GM23338 (cell line): ENCODE measurements around the gene STPG4.

Experiments
- CREB1 ChIP-seq: fragments of 250-450 bp; sonication (Bioruptor Pico); IDR thresholded peaks from 2 replicates; pipeline ENCODE4 v1.5.0; 2020; ENCODE audit warnings: low read depth, mild to moderate bottlenecking, moderate library complexity
- CTCF ChIP-seq, 2 experiments: fragments of 200-600 bp in 1 of 2; sonication (generic) in 1 of 2; conservative IDR thresholded peaks; 2 replicates each; pipeline versions ENCODE4 v1.5.1 to v1.6.1; 2016 to 2017; ENCODE audit warnings: antibody characterized with exemption in 2 of 2, low read depth in 2 of 2, mild to moderate bottlenecking in 2 of 2, moderate library complexity in 1 of 2
- ETS1 ChIP-seq: IDR thresholded peaks from 2 replicates; pipeline ENCODE4 v1.6.1; 2016; ENCODE audit warnings: antibody characterized with exemption
- EZH2 ChIP-seq: fragments of 200-600 bp; sonication (generic); IDR thresholded peaks from one replicate; pipeline ENCODE4 v1.8.0; 2017; ENCODE audit warnings: antibody characterized with exemption, mild to moderate bottlenecking, low read depth; ENCODE audit not compliant: unreplicated experiment
- EZH2phosphoT487 ChIP-seq: fragments of 200-600 bp; sonication (generic); IDR thresholded peaks from one replicate; pipeline ENCODE4 v1.8.1; 2018; ENCODE audit warnings: antibody characterized with exemption; ENCODE audit not compliant: unreplicated experiment
- JUNB ChIP-seq: IDR thresholded peaks from one replicate; pipeline ENCODE4 v1.6.1; 2016; ENCODE audit warnings: antibody characterized with exemption; ENCODE audit not compliant: unreplicated experiment
- NANOG ChIP-seq: IDR thresholded peaks from 2 replicates; pipeline ENCODE4 v1.6.1; 2016; ENCODE audit warnings: antibody characterized with exemption, borderline replicate concordance
- POLR2AphosphoS5 ChIP-seq: IDR thresholded peaks from 2 replicates; pipeline ENCODE4 v1.6.1; 2016; ENCODE audit warnings: antibody characterized with exemption, low read depth
- REST ChIP-seq: IDR thresholded peaks from one replicate; pipeline ENCODE4 v1.6.1; 2018; ENCODE audit warnings: antibody characterized with exemption; ENCODE audit not compliant: unreplicated experiment
- STAT1 ChIP-seq: IDR thresholded peaks from one replicate; pipeline ENCODE4 v1.6.1; 2016; ENCODE audit warnings: antibody characterized with exemption; ENCODE audit not compliant: unreplicated experiment
- ZNF331 ChIP-seq: fragments of 250-450 bp; sonication (Bioruptor Pico); IDR thresholded peaks from 2 replicates; pipeline ENCODE4 v1.5.0; 2020; ENCODE audit warnings: low read depth, mild to moderate bottlenecking, moderate library complexity
- ZNF462 ChIP-seq: fragments of 250-450 bp; sonication (Bioruptor Pico); IDR thresholded peaks from 2 replicates; pipeline ENCODE4 v1.5.0; 2020; ENCODE audit warnings: mild to moderate bottlenecking, moderate library complexity

- TF ChIP-seq CTCF (conservative IDR thresholded peaks at IDR 0.05; ENCODE audit: low read depth in 2 of 2): no peak
- TF ChIP-seq STAT1: no peak
- no peak for TF ChIP-seq REST
- no peak for TF ChIP-seq POLR2AphosphoS5
- TF ChIP-seq EZH2: no peak
- no peak for TF ChIP-seq EZH2phosphoT487
- no peak for TF ChIP-seq ZNF331
- TF ChIP-seq ZNF462 (CRISPR knock-in tag): no peak
- TF ChIP-seq CREB1: no peak
- TF ChIP-seq JUNB: no peak
- TF ChIP-seq ETS1: no peak
- no peak for TF ChIP-seq NANOG
Measured at GRCh38 chr2:47161475-47161874, 6.4 kb upstream of the STPG4 start.
